Measurements from ENCODE around the gene TNNT1.
A peak's percentile ranks its signal among the peaks of the same experiment; 100 is the strongest.
"Not testable (repeated sequence)": the region's sequence is repeated elsewhere in the genome, so short reads cannot be mapped to it uniquely, and the experiment has no call there.

Gene TNNT1

GRCh38 chr19:55166530-55167268, 17.7 kb upstream of the TNNT1 start, which contains the start of gene DNAAF3:
TSS of gene DNAAF3 (minus strand) at chr19:55166613. CDS start at chr19:55166413, 200 bp downstream.
- DNase-seq, result peak; percentile 94

GRCh38 chr19:55165952-55166529, 17.0 kb upstream of the TNNT1 start:
- peak; percentile 84 for DNase-seq

- no peak for DNase-seq
Observed at GRCh38 chr19:55161571-55162322, 12.7 kb upstream of the TNNT1 start.

GRCh38 chr19:55160986-55161365, 12.0 kb upstream of the TNNT1 start:
- DNase-seq, result no peak

GRCh38 chr19:55160128-55160985, 11.4 kb upstream of the TNNT1 start:
- DNase-seq, result peak; percentile 86

GRCh38 chr19:55158848-55159749, 10.1 kb upstream of the TNNT1 start:
- DNase-seq, result no peak

- DNase-seq, result no peak
Observed at GRCh38 chr19:55158423-55158822, 9.4 kb upstream of the TNNT1 start.

GRCh38 chr19:55157064-55157908, 8.3 kb upstream of the TNNT1 start, which contains the start of gene TNNI3:
TSS of gene TNNI3 (minus strand) at chr19:55157732. CDS start at chr19:55157589, 143 bp downstream.
- DNase-seq, result no peak

- DNase-seq, result no peak
Observed at GRCh38 chr19:55156202-55157063, 7.4 kb upstream of the TNNT1 start.

GRCh38 chr19:55155784-55156183, 6.8 kb upstream of the TNNT1 start:
- DNase-seq, result not testable (repeated sequence)

- no peak for DNase-seq
Observed at GRCh38 chr19:55153652-55154264, 4.8 kb upstream of the TNNT1 start.

GRCh38 chr19:55152017-55152416, 3.0 kb upstream of the TNNT1 start:
- no peak for DNase-seq

GRCh38 chr19:55147545-55148251, 1.3 kb downstream of the TNNT1 start:
- peak; percentile 38 for DNase-seq

- peak; percentile 94 for DNase-seq
Observed at GRCh38 chr19:55146705-55147273, 2.2 kb downstream of the TNNT1 start.

GRCh38 chr19:55146078-55146704, 2.8 kb downstream of the TNNT1 start:
- DNase-seq, result peak; percentile 64

- DNase-seq, result no peak
Observed at GRCh38 chr19:55145232-55145631, 3.8 kb downstream of the TNNT1 start.

- DNase-seq, result no peak
Observed at GRCh38 chr19:55141696-55142095, 7.3 kb downstream of the TNNT1 start.

GRCh38 chr19:55137915-55138314, 11.1 kb downstream of the TNNT1 start:
- DNase-seq, result no peak
